ENCODE data around the gene OR5AL1.
A peak's percentile ranks its signal among the peaks of the same experiment; 100 is the strongest.

Gene OR5AL1

DNA sequence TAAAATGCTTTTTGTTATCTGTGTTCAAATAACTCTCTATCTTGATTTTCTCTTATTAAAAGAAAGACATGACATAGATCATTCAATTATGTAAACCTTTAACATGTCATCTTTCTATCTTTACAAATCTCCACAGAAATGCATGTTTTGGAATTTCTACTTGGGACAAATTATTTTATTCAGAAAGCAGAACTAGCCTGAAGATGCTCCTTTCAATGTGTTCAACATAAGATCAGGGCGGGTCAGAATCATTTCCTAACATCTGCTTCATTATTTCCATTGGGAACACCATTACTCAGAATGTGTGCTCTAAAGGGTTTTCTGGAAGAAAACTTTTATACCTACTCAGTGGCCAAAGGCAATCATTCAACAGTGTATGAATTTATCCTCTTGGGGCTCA, at the start of gene OR5AL1:
OR5AL1 (plus strand) TSS at position 301 of the 400 bp plus-strand sequence.
- TF ChIP-seq, protein P1, sequence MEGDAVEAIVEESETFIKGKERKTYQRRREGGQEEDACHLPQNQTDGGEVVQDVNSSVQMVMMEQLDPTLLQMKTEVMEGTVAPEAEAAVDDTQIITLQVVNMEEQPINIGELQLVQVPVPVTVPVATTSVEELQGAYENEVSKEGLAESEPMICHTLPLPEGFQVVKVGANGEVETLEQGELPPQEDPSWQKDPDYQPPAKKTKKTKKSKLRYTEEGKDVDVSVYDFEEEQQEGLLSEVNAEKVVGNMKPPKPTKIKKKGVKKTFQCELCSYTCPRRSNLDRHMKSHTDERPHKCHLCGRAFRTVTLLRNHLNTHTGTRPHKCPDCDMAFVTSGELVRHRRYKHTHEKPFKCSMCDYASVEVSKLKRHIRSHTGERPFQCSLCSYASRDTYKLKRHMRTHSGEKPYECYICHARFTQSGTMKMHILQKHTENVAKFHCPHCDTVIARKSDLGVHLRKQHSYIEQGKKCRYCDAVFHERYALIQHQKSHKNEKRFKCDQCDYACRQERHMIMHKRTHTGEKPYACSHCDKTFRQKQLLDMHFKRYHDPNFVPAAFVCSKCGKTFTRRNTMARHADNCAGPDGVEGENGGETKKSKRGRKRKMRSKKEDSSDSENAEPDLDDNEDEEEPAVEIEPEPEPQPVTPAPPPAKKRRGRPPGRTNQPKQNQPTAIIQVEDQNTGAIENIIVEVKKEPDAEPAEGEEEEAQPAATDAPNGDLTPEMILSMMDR (IDR thresholded peaks at IDR 0.05), result no peak

DNA sequence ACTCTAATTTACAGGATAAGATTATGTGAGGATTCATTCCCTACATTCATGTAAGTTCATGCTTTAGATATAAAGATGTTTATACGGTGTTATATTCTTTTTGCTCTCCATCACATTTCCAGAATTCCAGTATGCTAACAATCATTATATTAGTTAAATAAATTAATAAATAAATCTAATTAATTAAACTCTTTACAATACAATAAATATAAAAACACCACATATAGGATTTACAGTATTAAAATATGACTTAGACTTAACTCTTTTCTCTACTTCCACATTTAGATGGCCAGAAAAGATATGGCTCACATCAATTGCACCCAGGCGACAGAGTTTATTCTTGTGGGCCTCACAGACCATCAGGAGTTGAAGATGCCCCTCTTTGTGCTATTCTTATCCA, 37.2 kb upstream of the OR5AL1 start, which contains the start of gene OR8U1:
OR8U1 (plus strand) TSS at position 301 of the 400 bp plus-strand sequence; CDS start at position 301, 0 bp downstream.
- TF ChIP-seq, protein P1 (IDR thresholded peaks at IDR 0.05), result no peak

DNA sequence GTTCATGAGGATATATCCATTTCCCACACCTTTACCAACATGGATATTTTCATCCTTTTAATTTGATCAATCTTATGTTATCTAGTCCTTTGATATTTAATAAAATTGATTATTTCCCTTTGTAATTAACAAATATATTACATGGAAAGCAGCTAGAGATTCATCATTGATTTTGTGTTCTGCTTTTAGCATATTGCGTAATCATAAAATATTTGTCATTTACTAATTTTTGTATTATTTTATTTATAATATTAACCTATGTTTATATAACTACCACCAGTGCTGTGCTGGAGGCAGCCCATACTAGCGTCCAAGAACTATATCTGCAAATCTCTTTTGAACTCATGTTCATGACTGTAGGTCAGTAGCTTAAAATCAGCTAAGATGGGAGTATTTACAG, 32.4 kb upstream of the OR5AL1 start:
- TF ChIP-seq, protein P1 (IDR thresholded peaks at IDR 0.05), result no peak

DNA sequence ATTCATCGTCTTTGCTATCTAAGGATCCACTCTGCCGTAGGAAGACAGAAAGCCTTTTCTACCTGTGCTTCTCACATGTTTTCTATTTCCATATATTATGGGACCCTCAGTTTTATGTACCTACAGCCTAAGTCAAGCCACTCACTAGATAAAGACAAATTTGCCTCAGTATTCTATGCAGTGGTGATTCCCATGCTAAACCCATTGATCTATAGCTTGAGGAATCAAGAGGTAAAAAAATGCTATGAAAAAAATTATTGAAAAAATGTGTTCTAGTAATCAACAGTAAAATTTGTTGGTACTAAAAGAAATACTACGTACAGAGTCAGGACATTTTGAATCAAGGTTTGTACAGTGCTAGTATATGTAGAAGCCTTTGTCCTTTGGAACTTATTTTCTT, 18.1 kb upstream of the OR5AL1 start:
- TF ChIP-seq, protein P1 (IDR thresholded peaks at IDR 0.05), result no peak

DNA sequence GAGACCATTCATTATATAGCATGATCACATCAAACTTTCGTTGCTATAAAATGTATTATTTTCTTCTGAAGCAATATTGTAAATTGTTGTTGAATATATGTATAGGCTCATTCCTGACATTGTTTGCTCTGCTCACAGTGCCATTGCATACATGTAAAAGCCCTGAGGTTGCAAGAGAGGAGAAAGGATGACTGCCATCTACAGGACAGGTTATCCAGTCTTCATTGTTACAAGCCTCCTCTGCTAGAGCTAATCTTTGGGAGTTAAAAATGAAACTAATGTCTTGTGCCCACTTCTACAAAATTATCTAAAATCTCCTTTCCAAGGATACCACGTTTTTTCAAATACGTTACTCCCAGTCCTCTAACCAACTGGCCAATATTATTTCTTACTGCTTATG, 16.4 kb upstream of the OR5AL1 start:
- TF ChIP-seq, protein P1 (IDR thresholded peaks at IDR 0.05), result peak; percentile 38

DNA sequence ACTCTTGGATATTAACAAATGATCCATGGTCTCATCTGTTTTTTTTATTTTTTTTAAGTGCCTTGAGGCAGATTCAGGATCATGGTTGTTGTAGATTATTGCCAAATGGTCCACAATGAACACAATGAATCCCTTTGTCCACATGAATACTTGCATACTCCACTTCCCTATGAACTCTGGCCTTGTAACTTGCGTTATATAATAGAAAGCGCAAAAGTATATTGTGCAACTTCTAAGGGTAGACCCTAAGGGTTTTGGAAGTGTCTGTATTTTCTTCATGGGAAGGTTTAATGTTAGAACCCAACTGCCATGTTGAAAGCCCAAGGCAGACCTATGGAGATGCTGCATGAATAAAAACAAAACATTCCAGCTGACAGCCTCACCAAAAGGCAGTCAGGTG, 8.1 kb upstream of the OR5AL1 start:
- TF ChIP-seq, protein P1 (IDR thresholded peaks at IDR 0.05), result no peak

DNA sequence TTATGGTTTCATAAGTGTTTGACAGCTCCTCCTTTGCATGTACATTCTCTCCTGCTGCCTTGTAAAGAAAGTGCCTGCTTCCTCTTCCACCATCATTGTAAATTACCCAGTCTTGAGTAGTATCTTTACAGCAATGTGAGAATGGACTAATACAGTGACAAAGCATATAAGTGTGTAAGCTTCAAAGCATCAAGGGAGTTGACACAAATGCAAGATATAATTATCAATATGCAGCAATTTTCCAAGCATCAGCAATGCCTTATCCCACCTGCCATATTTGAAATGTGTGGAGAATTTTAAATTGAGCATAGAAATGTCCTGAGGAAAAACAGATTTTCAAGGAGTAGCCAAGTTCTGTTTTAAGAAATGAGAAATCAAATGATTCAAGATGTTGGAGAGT, 1.7 kb upstream of the OR5AL1 start:
- TF ChIP-seq, protein P1 (IDR thresholded peaks at IDR 0.05), result no peak

DNA sequence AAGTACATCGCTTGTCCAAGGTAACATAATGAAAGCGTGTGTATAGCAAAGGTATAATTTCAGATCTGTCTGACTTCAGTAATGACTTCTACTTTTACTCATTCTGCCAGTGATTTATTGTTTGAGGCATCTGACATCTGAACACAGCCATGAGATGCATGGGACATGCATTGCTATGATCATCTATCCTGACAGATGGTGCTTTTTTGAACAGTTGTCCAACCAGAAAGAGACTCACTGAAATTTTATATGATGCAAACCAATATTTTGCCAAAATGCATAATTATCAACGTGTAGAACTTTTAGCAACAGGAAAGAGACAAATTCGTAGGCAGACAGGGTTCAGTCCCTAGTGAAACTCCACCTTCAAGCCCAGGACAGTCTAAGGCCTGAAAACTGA, 41.0 kb downstream of the OR5AL1 start:
- TF ChIP-seq, protein P1 (IDR thresholded peaks at IDR 0.05), result no peak

All from LNCAP (cell line).